HCT116 (cell line): ENCODE measurements around the gene JAM3. TPM values are rescaled to one million over a fixed set of nuclear protein-coding genes. Genes with fewer than 3 reads are reported as not detected.

Experiments used
- ATAC-seq: fragments of 200-7000 bp; cut with Tn5 transposase; 2 replicates; pipeline ENCODE4 v1.9.1; 2020; ENCODE audit warnings: mild to moderate bottlenecking, moderate library complexity
- BruUV-seq: library from RNA; stranded (reverse); fragments of 400-500 nt; replicated peaks from 2 replicates; lab custom pipeline; 2021; lab: Mats Ljungman, UMichigan
- CTCF ChIA-PET: fragments of 300-600 bp; sonication (Branson Sonifier 250); formaldehyde crosslinking; loops from one replicate; lab custom pipeline; 2021; ENCODE audit warnings: antibody characterized with exemption; lab: Charles Lee
- POLR2A ChIA-PET: fragments of 300-600, 350-600 bp; sonication (Branson Sonifier 250); formaldehyde crosslinking; loops from one replicate; lab custom pipeline; 2021; ENCODE audit warnings: antibody characterized with exemption; lab: Charles Lee
- RAD21 ChIA-PET, 2 experiments: fragments of 300-600 bp; sonication (Branson Sonifier 250); formaldehyde crosslinking; loops; one replicate each; lab custom pipeline; 2023; ENCODE audit warnings: low total read pairs in 2 of 2; ENCODE audit not compliant: uncharacterized antibody in 2 of 2, unreplicated experiment in 2 of 2, low non-redundant PET in 1 of 2; lab: Charles Lee
- DNase-seq: peaks from one replicate; pipeline ENCODE4 v3.0.0-alpha.2; 2010; ENCODE audit warnings: low read depth, low spot score
- H2AFZ ChIP-seq: fragments of 200-600 bp; shearing (Covaris generic), sonication (generic); 2 replicates; pipeline ENCODE4 v1.6.1; 2017; ENCODE audit warnings: low read depth, mixed run types, mixed read lengths, antibody characterized with exemption, low read length; ENCODE audit not compliant: poor library complexity, severe bottlenecking
- H3K27ac ChIP-seq: 2 replicates; pipeline ENCODE4 v1.5.1; 2012; ENCODE audit warnings: low read depth, low read length
- H3K27me3 ChIP-seq: fragments of 200-600 bp; sonication (generic); 2 replicates; pipeline ENCODE4 v1.6.1; 2016; ENCODE audit warnings: mixed run types, low read length, mixed read lengths; ENCODE audit not compliant: insufficient read depth
- H3K36me3 ChIP-seq, 2 experiments: fragments of 200-500 bp in 1 of 2; fragments of 200-600 bp in 1 of 2; sonication (Bioruptor generic) in 1 of 2; sonication (generic) in 1 of 2; 2 replicates each; pipeline versions ENCODE4 v1.5.1 to v1.6.1; 2014 to 2016; ENCODE audit warnings: low read length in 2 of 2, inconsistent platforms in 1 of 2, mixed read lengths in 1 of 2, mixed run types in 1 of 2; ENCODE audit not compliant: insufficient read depth in 2 of 2, control insufficient read depth in 1 of 2
- H3K4me1 ChIP-seq, 2 experiments: fragments of 200-600 bp in 1 of 2; sonication (generic) in 1 of 2; 2 replicates each; pipeline versions ENCODE4 v1.5.1 to v1.6.1; 2012 to 2017; ENCODE audit warnings: low read length in 2 of 2, inconsistent platforms in 1 of 2, mild to moderate bottlenecking in 1 of 2, mixed read lengths in 1 of 2, mixed run types in 1 of 2, moderate library complexity in 1 of 2; ENCODE audit not compliant: insufficient read depth in 2 of 2, control insufficient read depth in 1 of 2
- H3K4me2 ChIP-seq: fragments of 200-600 bp; sonication (generic); 2 replicates; pipeline ENCODE4 v1.6.1; 2017; ENCODE audit warnings: mixed run types, low read length, mixed read lengths
- H3K4me3 ChIP-seq, 2 experiments: fragments of 200-600 bp in 1 of 2; sonication (generic) in 1 of 2; replicated peaks in 1 of 2; 2 replicates each; pipeline ENCODE4 v1.5.1; 2011 to 2016; ENCODE audit warnings: low read length in 2 of 2, control low read depth in 1 of 2, low read depth in 1 of 2, mild to moderate bottlenecking in 1 of 2, mixed read lengths in 1 of 2, mixed run types in 1 of 2
- H3K79me2 ChIP-seq: fragments of 200-600 bp; sonication (generic); 2 replicates; pipeline ENCODE4 v1.6.1; 2017; ENCODE audit warnings: mild to moderate bottlenecking, mixed run types, low read length, moderate library complexity, mixed read lengths; ENCODE audit not compliant: insufficient read depth
- H3K9ac ChIP-seq: fragments of 200-600 bp; sonication (generic); 2 replicates; pipeline ENCODE4 v1.6.1; 2016; ENCODE audit warnings: low read length, mixed read lengths
- H3K9me2 ChIP-seq: fragments of 200-600 bp; sonication (generic), shearing (Covaris generic); 2 replicates; pipeline ENCODE4 v1.6.1; 2017; ENCODE audit warnings: mixed run types, mild to moderate bottlenecking, moderate library complexity; ENCODE audit not compliant: insufficient read depth
- H3K9me3 ChIP-seq, 2 experiments: fragments of 200-500 bp in 1 of 2; fragments of 200-600 bp in 1 of 2; sonication (Bioruptor generic) in 1 of 2; sonication (generic) in 1 of 2; 2 replicates each; pipeline ENCODE4 v1.6.1; 2014 to 2017; ENCODE audit warnings: low read length in 2 of 2, mixed read lengths in 2 of 2, inconsistent platforms in 1 of 2, low read depth in 1 of 2, mild to moderate bottlenecking in 1 of 2, mixed run types in 1 of 2, moderate library complexity in 1 of 2; ENCODE audit not compliant: control insufficient read depth in 1 of 2, insufficient read depth in 1 of 2
- H4K20me1 ChIP-seq: fragments of 200-600 bp; sonication (generic), shearing (Covaris generic); 2 replicates; pipeline ENCODE4 v1.6.1; 2017; ENCODE audit warnings: mixed run types, mild to moderate bottlenecking, moderate library complexity; ENCODE audit not compliant: insufficient read depth
- CBX3 ChIP-seq: IDR thresholded peaks from 2 replicates; pipeline ENCODE4 v1.6.1; 2012; ENCODE audit warnings: low read depth
- EZH2 ChIP-seq: fragments of 200-600 bp; sonication (generic); IDR thresholded peaks from 2 replicates; pipeline ENCODE4 v1.6.1; 2017; ENCODE audit warnings: antibody characterized with exemption, mixed run types
- EZH2phosphoT487 ChIP-seq: fragments of 200-600 bp; IDR thresholded peaks from 2 replicates; pipeline ENCODE4 v1.6.1; 2018; ENCODE audit warnings: antibody characterized with exemption, borderline replicate concordance
- POLR2A ChIP-seq: IDR thresholded peaks from 2 replicates; pipeline ENCODE4 v1.7.0; 2011; ENCODE audit warnings: borderline replicate concordance; ENCODE audit not compliant: insufficient read depth, insufficient read length; ENCODE audit errors: extremely low read depth
- REST ChIP-seq: IDR thresholded peaks from 2 replicates; pipeline ENCODE4 v1.6.1; 2012; ENCODE audit warnings: low read depth
- SIN3A ChIP-seq: IDR thresholded peaks from 2 replicates; pipeline ENCODE4 v1.6.1; 2012; ENCODE audit warnings: low read depth
- TCF7L2 ChIP-seq: IDR thresholded peaks from 2 replicates; pipeline ENCODE4 v1.7.0; 2011; ENCODE audit warnings: borderline replicate concordance, inconsistent platforms; ENCODE audit not compliant: insufficient read depth, insufficient read length; ENCODE audit errors: extremely low read depth
- YY1 ChIP-seq: IDR thresholded peaks from 2 replicates; pipeline ENCODE4 v1.6.1; 2011; ENCODE audit warnings: low read length, low read depth, moderate library complexity, mild to moderate bottlenecking; ENCODE audit not compliant: insufficient replicate concordance; ENCODE audit errors: extremely low read depth
- ZFX ChIP-seq: fragments of 450-650 bp; IDR thresholded peaks from 2 replicates; pipeline ENCODE4 v1.6.1; 2017
- ZNF274 ChIP-seq: fragments of 200-500 bp; sonication (Bioruptor generic); IDR thresholded peaks from 2 replicates; pipeline ENCODE4 v1.6.1; 2014; ENCODE audit warnings: mild to moderate bottlenecking, low read depth, low read length, inconsistent platforms
- intact Hi-C: fragments of 100-400 bp; cut with micrococcal nuclease; formaldehyde crosslinking; loops from 2 replicates; pipeline ENCODE4 v1.10.0; 2022
- total RNA-seq: library from RNA; stranded (reverse); gene quantifications from one replicate; pipeline ENCODE4 v1.2.1, GENCODE V29; 2021; ENCODE audit not compliant: unreplicated experiment
- TF ChIP-seq, protein P1 (sequence below), 3 experiments: fragments of 200-600 bp in 1 of 3; sonication (generic) in 1 of 3; IDR thresholded peaks in 2 of 3; conservative IDR thresholded peaks in 1 of 3; 2 replicates each; pipeline ENCODE4 v1.5.1; 2012 to 2017; ENCODE audit warnings: low read depth in 2 of 3, low read length in 2 of 3, antibody characterized with exemption in 1 of 3, borderline replicate concordance in 1 of 3, control low read depth in 1 of 3, mild to moderate bottlenecking in 1 of 3, mixed read lengths in 1 of 3, mixed run types in 1 of 3, moderate library complexity in 1 of 3; ENCODE audit not compliant: insufficient read depth in 1 of 3
- TF ChIP-seq, protein P2 (sequence below): IDR thresholded peaks from 2 replicates; pipeline ENCODE4 v1.6.1; 2012
- TF ChIP-seq, protein P3 (sequence below): IDR thresholded peaks from 2 replicates; pipeline ENCODE4 v1.6.1; 2012
- TF ChIP-seq, protein P4 (sequence below): IDR thresholded peaks from 2 replicates; pipeline ENCODE4 v1.6.1; 2011; ENCODE audit warnings: mild to moderate bottlenecking, low read length, moderate library complexity; ENCODE audit not compliant: insufficient replicate concordance; ENCODE audit errors: extremely low read depth

JAM3 gene
- total RNA-seq, 1 experiment from 2014 or later: 0.25 TPM

DNA sequence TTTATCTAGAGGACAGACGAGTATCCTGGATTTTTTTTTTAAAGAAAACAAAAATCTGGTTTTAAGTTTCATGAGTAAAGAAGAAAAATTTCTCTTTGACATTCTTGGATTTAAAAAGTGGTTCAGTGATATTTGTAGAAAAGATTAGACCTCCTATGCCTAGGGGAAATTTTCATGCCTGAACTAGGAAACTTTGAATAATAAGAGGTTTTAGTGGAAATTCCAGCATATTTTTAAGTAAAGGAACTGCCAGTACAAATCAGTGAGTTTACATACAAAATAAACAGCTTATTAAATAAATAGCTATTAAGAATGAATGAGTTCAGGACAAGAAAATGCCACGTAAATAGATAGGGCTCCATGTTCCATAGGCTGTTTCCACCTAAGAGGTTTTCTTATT, 17.5 kb downstream of the JAM3 start:
- Histone ChIP-seq H3K36me3 (no peaks in the 10 kb centered on the region), H4K20me1 (no peaks in the 10 kb centered on the region), H3K79me2 (no peaks in the 10 kb centered on the region), H3K4me2 (no peak overlapping the region), H3K9ac (no peak overlapping the region), H3K9me2 (no peaks in the 10 kb centered on the region), H3K27ac (no peak overlapping the region), H3K4me3 (no peak overlapping the region), H3K27me3 (peaks cover 35% of the 10 kb centered on the region), H3K4me1 (no peaks in the 10 kb centered on the region), H2AFZ (no peak overlapping the region), H3K9me3 (no peaks in the 10 kb centered on the region)
- POLR2A ChIA-PET: no interaction called here
- no TSS peak for BruUV-seq
- no peak for TF ChIP-seq ZFX
- TF ChIP-seq TCF7L2: no peak
- TF ChIP-seq, protein P1, sequence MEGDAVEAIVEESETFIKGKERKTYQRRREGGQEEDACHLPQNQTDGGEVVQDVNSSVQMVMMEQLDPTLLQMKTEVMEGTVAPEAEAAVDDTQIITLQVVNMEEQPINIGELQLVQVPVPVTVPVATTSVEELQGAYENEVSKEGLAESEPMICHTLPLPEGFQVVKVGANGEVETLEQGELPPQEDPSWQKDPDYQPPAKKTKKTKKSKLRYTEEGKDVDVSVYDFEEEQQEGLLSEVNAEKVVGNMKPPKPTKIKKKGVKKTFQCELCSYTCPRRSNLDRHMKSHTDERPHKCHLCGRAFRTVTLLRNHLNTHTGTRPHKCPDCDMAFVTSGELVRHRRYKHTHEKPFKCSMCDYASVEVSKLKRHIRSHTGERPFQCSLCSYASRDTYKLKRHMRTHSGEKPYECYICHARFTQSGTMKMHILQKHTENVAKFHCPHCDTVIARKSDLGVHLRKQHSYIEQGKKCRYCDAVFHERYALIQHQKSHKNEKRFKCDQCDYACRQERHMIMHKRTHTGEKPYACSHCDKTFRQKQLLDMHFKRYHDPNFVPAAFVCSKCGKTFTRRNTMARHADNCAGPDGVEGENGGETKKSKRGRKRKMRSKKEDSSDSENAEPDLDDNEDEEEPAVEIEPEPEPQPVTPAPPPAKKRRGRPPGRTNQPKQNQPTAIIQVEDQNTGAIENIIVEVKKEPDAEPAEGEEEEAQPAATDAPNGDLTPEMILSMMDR (IDR thresholded peaks at IDR 0.05 in 2 of 3, conservative IDR thresholded peaks at IDR 0.05 in 1 of 3; ENCODE audit: borderline replicate concordance in 1 of 3, insufficient read depth in 1 of 3, low read depth in 2 of 3, low read length in 2 of 3): no peak
- TF ChIP-seq, protein P2, sequence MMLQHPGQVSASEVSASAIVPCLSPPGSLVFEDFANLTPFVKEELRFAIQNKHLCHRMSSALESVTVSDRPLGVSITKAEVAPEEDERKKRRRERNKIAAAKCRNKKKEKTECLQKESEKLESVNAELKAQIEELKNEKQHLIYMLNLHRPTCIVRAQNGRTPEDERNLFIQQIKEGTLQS: no peak
- no peak for TF ChIP-seq ZNF274
- TF ChIP-seq YY1: no peak
- no peak for TF ChIP-seq POLR2A
- TF ChIP-seq SIN3A: no peak
- TF ChIP-seq REST: no peak
- TF ChIP-seq, protein P3, sequence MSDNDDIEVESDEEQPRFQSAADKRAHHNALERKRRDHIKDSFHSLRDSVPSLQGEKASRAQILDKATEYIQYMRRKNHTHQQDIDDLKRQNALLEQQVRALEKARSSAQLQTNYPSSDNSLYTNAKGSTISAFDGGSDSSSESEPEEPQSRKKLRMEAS: no peak
- no peak for TF ChIP-seq CBX3
- TF ChIP-seq, protein P4, sequence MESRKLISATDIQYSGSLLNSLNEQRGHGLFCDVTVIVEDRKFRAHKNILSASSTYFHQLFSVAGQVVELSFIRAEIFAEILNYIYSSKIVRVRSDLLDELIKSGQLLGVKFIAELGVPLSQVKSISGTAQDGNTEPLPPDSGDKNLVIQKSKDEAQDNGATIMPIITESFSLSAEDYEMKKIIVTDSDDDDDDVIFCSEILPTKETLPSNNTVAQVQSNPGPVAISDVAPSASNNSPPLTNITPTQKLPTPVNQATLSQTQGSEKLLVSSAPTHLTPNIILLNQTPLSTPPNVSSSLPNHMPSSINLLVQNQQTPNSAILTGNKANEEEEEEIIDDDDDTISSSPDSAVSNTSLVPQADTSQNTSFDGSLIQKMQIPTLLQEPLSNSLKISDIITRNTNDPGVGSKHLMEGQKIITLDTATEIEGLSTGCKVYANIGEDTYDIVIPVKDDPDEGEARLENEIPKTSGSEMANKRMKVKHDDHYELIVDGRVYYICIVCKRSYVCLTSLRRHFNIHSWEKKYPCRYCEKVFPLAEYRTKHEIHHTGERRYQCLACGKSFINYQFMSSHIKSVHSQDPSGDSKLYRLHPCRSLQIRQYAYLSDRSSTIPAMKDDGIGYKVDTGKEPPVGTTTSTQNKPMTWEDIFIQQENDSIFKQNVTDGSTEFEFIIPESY: no peak
- no peak for TF ChIP-seq EZH2
- no peak for TF ChIP-seq EZH2phosphoT487
- DNase-seq (no peak), ATAC-seq (no peak)
- intact Hi-C loops: no loop called here
- CTCF ChIA-PET: no interaction called here
- RAD21 ChIA-PET: no interaction called here
